NCI-H2081 (cell line): ENCODE measurements around the gene LPIN2.

ENCODE experiments used
- DNase-seq, 2 experiments: peaks; one replicate each; lab custom pipeline; 2025; lab: John Stamatoyannopoulos, UW

LPIN2 gene

GRCh38 chr18:2981212-2981728, 31.7 kb downstream of the LPIN2 start:
- DNase-seq: no peak

GRCh38 chr18:2979871-2980790, 32.8 kb downstream of the LPIN2 start:
- DNase-seq: no peak

- DNase-seq: no peak
These were observed 33.8 kb downstream of the LPIN2 start for GRCh38 chr18:2979129-2979528.

- no peak for DNase-seq
These were observed 34.3 kb downstream of the LPIN2 start for GRCh38 chr18:2978661-2979106.

- DNase-seq: no peak
These were observed 34.7 kb downstream of the LPIN2 start for GRCh38 chr18:2978208-2978607.

- no peak for DNase-seq
These were observed 36.5 kb downstream of the LPIN2 start for GRCh38 chr18:2976218-2977132.

GRCh38 chr18:2974731-2975130, 38.2 kb downstream of the LPIN2 start:
- no peak for DNase-seq

- no peak for DNase-seq
These were observed 41.0 kb downstream of the LPIN2 start for GRCh38 chr18:2971741-2972552.

- no peak for DNase-seq
These were observed 41.9 kb downstream of the LPIN2 start for GRCh38 chr18:2970772-2971659.

- DNase-seq: no peak
These were observed 42.6 kb downstream of the LPIN2 start for GRCh38 chr18:2970344-2970743.

GRCh38 chr18:2969695-2970094, 43.2 kb downstream of the LPIN2 start:
- no peak for DNase-seq

- no peak for DNase-seq
These were observed 44.3 kb downstream of the LPIN2 start for GRCh38 chr18:2968606-2969005.

- no peak for DNase-seq
These were observed 45.1 kb downstream of the LPIN2 start for GRCh38 chr18:2967820-2968219.

- no peak for DNase-seq
These were observed 45.6 kb downstream of the LPIN2 start for GRCh38 chr18:2967357-2967756.

GRCh38 chr18:2966560-2966959, 46.4 kb downstream of the LPIN2 start:
- DNase-seq: no peak

GRCh38 chr18:2965797-2966196, 47.1 kb downstream of the LPIN2 start:
- no peak for DNase-seq

- DNase-seq: no peak
These were observed 48.5 kb downstream of the LPIN2 start for GRCh38 chr18:2964361-2965010.
